ENCODE measurements around the gene CFAP221.
"Not testable (repeated sequence)": the region's sequence is repeated elsewhere in the genome, so short reads cannot be mapped to it uniquely, and the experiment has no call there.

- not testable (repeated sequence) for TF ChIP-seq CTCF, POLR2A (IDR thresholded peaks at IDR 0.05)
Measured at GRCh38 chr2:119618725-119619124, 74.5 kb downstream of the CFAP221 start.

Measured in body of pancreas (tissue), 4 donors.